ENCODE measurements around the gene NPC1L1.
"Not testable (repeated sequence)": the region's sequence is repeated elsewhere in the genome, so short reads cannot be mapped to it uniquely, and the experiment has no call there.

NPC1L1 gene

DNA sequence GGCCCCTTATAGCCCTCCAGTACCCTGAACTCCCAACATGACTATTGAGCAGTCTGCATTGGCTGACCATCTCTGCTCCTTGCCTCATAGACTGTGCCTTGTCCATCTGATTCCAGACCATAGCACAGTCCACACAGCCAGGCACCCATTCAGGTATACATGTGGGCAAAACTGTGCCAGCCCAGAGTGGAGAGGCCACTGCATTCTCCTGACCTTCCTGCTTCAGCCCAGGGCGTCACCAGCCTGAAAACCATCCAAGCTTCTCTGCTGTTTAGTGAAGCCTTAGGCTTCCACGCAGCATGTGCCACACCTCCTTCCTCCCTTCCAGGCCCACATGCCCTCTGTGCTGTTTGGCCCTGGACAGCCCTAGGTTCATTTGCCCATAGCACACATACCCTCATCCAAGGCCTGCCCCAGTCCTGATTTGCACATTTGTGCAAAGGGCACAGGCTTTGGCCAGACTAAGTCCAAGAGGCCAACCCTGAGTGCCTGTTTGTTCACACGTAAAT, 22.1 kb upstream of the NPC1L1 start:
- DNase-seq: no peak
- WGBS: over 99% methylated on average over 3 of the region's 3 CpGs
- peak overlapping the region in 1 of 2 experiments; percentile 38 for H2BK12ac ChIP-seq (ENCODE audit: low read length in 2 of 2)
- H4K8ac ChIP-seq (ENCODE audit: low read length): peak overlapping the region; percentile 8
- no peak overlapping the region for H2AFZ ChIP-seq (ENCODE audit: low read depth, low read length)
- H4K91ac ChIP-seq (ENCODE audit: low read length): no peak overlapping the region
- H2BK120ac ChIP-seq (ENCODE audit: low read depth, low read length): no peak overlapping the region
- H3K36me3 ChIP-seq (ENCODE audit: control insufficient read depth in 1 of 2, insufficient read depth in 2 of 2, low read depth in 1 of 2, low read length in 2 of 2): peaks cover 50 to 51% of the 10 kb centered on the region in 2 experiments
- H3K79me1 ChIP-seq (replicated peaks; ENCODE audit: low read length, poor library complexity, severe bottlenecking): peaks cover 21% of the 10 kb centered on the region
- peak overlapping the region; percentile 10 for H3K9ac ChIP-seq (ENCODE audit: low read length)
- H3K4me1 ChIP-seq (ENCODE audit: control insufficient read depth, insufficient read depth, low read depth, low read length): peaks cover 15% of the 10 kb centered on the region
- H3K18ac ChIP-seq (ENCODE audit: low read depth in 1 of 2, low read length in 2 of 2): no peak overlapping the region
- H3K27me3 ChIP-seq (ENCODE audit: control insufficient read depth in 1 of 2, insufficient read depth in 1 of 2, low read length in 2 of 2): no peaks in the 10 kb centered on the region
- peak overlapping the region in 1 of 2 experiments; percentile 41 for H3K14ac ChIP-seq (ENCODE audit: low read length in 2 of 2)
- no peak overlapping the region for H3K4me2 ChIP-seq (ENCODE audit: low read length, poor library complexity, severe bottlenecking)
- H3K27ac ChIP-seq (ENCODE audit: low read length, poor library complexity, severe bottlenecking): no peak overlapping the region
- no peak overlapping the region for H3K4me3 ChIP-seq (ENCODE audit: insufficient read depth in 1 of 2, low read depth in 1 of 2, low read length in 2 of 2)
- H3K4ac ChIP-seq (ENCODE audit: low read depth in 1 of 2, low read length in 2 of 2): no peak overlapping the region
- H2BK15ac ChIP-seq (ENCODE audit: low read depth, poor library complexity, severe bottlenecking): no peak overlapping the region
- no peaks in the 10 kb centered on the region for H3K9me3 ChIP-seq (ENCODE audit: control insufficient read depth, low read length)
- H2AK5ac ChIP-seq (ENCODE audit: low read length, severe bottlenecking): no peak overlapping the region
- no peak overlapping the region for H2BK5ac ChIP-seq (ENCODE audit: low read depth, low read length, poor library complexity, severe bottlenecking)
- no peak overlapping the region for H3K23ac ChIP-seq (ENCODE audit: low read length in 2 of 2)

DNA sequence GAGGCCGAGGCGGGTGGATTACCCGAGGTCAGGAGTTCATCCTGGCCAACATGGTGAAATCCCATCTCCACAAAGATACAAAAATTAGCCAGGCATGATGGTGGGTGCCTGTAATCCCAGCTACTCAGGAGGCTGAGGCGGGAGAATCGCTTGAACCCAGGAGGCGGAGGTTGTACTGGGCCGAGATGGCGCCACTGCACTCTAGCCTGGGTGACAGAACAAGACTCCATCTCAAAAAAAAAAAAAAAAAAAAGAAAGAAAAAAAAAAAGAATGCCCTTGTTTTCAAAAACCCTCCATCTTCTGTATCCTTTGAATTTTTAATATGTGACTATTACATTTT, 21.5 kb upstream of the NPC1L1 start:
- H3K4me1 ChIP-seq (ENCODE audit: control insufficient read depth, insufficient read depth, low read depth, low read length): peaks cover 15% of the 10 kb centered on the region
- H2BK5ac ChIP-seq (ENCODE audit: low read depth, low read length, poor library complexity, severe bottlenecking); H4K91ac ChIP-seq (ENCODE audit: low read length); H3K23ac ChIP-seq (ENCODE audit: low read length in 2 of 2); H3K9me3 ChIP-seq (ENCODE audit: control insufficient read depth, low read length); H2BK15ac ChIP-seq (ENCODE audit: low read depth, poor library complexity, severe bottlenecking); H3K4me3 ChIP-seq (ENCODE audit: insufficient read depth in 1 of 2, low read depth in 1 of 2, low read length in 2 of 2); H4K8ac ChIP-seq (ENCODE audit: low read length); H2BK12ac ChIP-seq (ENCODE audit: low read length in 2 of 2); H2BK120ac ChIP-seq (ENCODE audit: low read depth, low read length); H3K4me2 ChIP-seq (ENCODE audit: low read length, poor library complexity, severe bottlenecking); H2AK5ac ChIP-seq (ENCODE audit: low read length, severe bottlenecking); H3K4ac ChIP-seq (ENCODE audit: low read depth in 1 of 2, low read length in 2 of 2); H3K18ac ChIP-seq (ENCODE audit: low read depth in 1 of 2, low read length in 2 of 2); H3K9ac ChIP-seq (ENCODE audit: low read length); DNase-seq; H3K14ac ChIP-seq (ENCODE audit: low read length in 2 of 2); H3K27me3 ChIP-seq (ENCODE audit: control insufficient read depth in 1 of 2, insufficient read depth in 1 of 2, low read length in 2 of 2); H3K27ac ChIP-seq (ENCODE audit: low read length, poor library complexity, severe bottlenecking); H2AFZ ChIP-seq (ENCODE audit: low read depth, low read length): not testable (repeated sequence)
- H3K36me3 ChIP-seq (ENCODE audit: control insufficient read depth in 1 of 2, insufficient read depth in 2 of 2, low read depth in 1 of 2, low read length in 2 of 2): peaks cover 43 to 44% of the 10 kb centered on the region in 2 experiments
- peaks cover 17% of the 10 kb centered on the region for H3K79me1 ChIP-seq (replicated peaks; ENCODE audit: low read length, poor library complexity, severe bottlenecking)
- WGBS: 94% methylated on average over 3 of the region's 8 CpGs

- Histone ChIP-seq H3K9me3 (ENCODE audit: control insufficient read depth, low read length) (no peaks in the 10 kb centered on the region), H4K91ac (ENCODE audit: low read length) (no peak overlapping the region), H2BK120ac (ENCODE audit: low read depth, low read length) (no peak overlapping the region), H3K27ac (ENCODE audit: low read length, poor library complexity, severe bottlenecking) (no peak overlapping the region), H3K18ac (ENCODE audit: low read depth in 1 of 2, low read length in 2 of 2) (no peak overlapping the region), H3K4me2 (ENCODE audit: low read length, poor library complexity, severe bottlenecking) (no peak overlapping the region), H3K36me3 (ENCODE audit: control insufficient read depth in 1 of 2, insufficient read depth in 2 of 2, low read depth in 1 of 2, low read length in 2 of 2) (peaks cover 38 to 39% of the 10 kb centered on the region in 2 experiments), H2AK5ac (ENCODE audit: low read length, severe bottlenecking) (no peak overlapping the region), H3K4ac (ENCODE audit: low read depth in 1 of 2, low read length in 2 of 2) (no peak overlapping the region), H2BK15ac (ENCODE audit: low read depth, poor library complexity, severe bottlenecking) (peak overlapping the region; percentile 1), H3K79me1 (replicated peaks; ENCODE audit: low read length, poor library complexity, severe bottlenecking) (peaks cover 17% of the 10 kb centered on the region), H3K27me3 (ENCODE audit: control insufficient read depth in 1 of 2, insufficient read depth in 1 of 2, low read length in 2 of 2) (no peaks in the 10 kb centered on the region), H2BK12ac (ENCODE audit: low read length in 2 of 2) (no peak overlapping the region), H3K4me1 (ENCODE audit: control insufficient read depth, insufficient read depth, low read depth, low read length) (peaks cover 15% of the 10 kb centered on the region), H4K8ac (ENCODE audit: low read length) (no peak overlapping the region), H3K14ac (ENCODE audit: low read length in 2 of 2) (no peak overlapping the region), H3K9ac (ENCODE audit: low read length) (no peak overlapping the region), H3K4me3 (ENCODE audit: insufficient read depth in 1 of 2, low read depth in 1 of 2, low read length in 2 of 2) (no peak overlapping the region), H2AFZ (ENCODE audit: low read depth, low read length) (no peak overlapping the region), H3K23ac (ENCODE audit: low read length in 2 of 2) (no peak overlapping the region), H2BK5ac (ENCODE audit: low read depth, low read length, poor library complexity, severe bottlenecking) (no peak overlapping the region)
- peak; percentile 53 for DNase-seq
- 81% methylated on average over 6 of the region's 7 CpGs for WGBS
Observed at GRCh38 chr7:44561962-44562621, 21.0 kb upstream of the NPC1L1 start.

- Histone ChIP-seq H3K79me1 (replicated peaks; ENCODE audit: low read length, poor library complexity, severe bottlenecking) (peaks cover 17% of the 10 kb centered on the region), H2BK5ac (ENCODE audit: low read depth, low read length, poor library complexity, severe bottlenecking) (no peak overlapping the region), H3K27me3 (ENCODE audit: control insufficient read depth in 1 of 2, insufficient read depth in 1 of 2, low read length in 2 of 2) (no peaks in the 10 kb centered on the region), H3K27ac (ENCODE audit: low read length, poor library complexity, severe bottlenecking) (no peak overlapping the region), H3K23ac (ENCODE audit: low read length in 2 of 2) (no peak overlapping the region), H3K4ac (ENCODE audit: low read depth in 1 of 2, low read length in 2 of 2) (no peak overlapping the region), H3K4me2 (ENCODE audit: low read length, poor library complexity, severe bottlenecking) (no peak overlapping the region), H3K36me3 (ENCODE audit: control insufficient read depth in 1 of 2, insufficient read depth in 2 of 2, low read depth in 1 of 2, low read length in 2 of 2) (peaks cover 32 to 34% of the 10 kb centered on the region in 2 experiments), H2AFZ (ENCODE audit: low read depth, low read length) (no peak overlapping the region), H2BK15ac (ENCODE audit: low read depth, poor library complexity, severe bottlenecking) (no peak overlapping the region), H4K91ac (ENCODE audit: low read length) (no peak overlapping the region), H3K18ac (ENCODE audit: low read depth in 1 of 2, low read length in 2 of 2) (no peak overlapping the region), H3K14ac (ENCODE audit: low read length in 2 of 2) (no peak overlapping the region), H4K8ac (ENCODE audit: low read length) (no peak overlapping the region), H2AK5ac (ENCODE audit: low read length, severe bottlenecking) (no peak overlapping the region), H3K4me3 (ENCODE audit: insufficient read depth in 1 of 2, low read depth in 1 of 2, low read length in 2 of 2) (no peak overlapping the region), H3K9me3 (ENCODE audit: control insufficient read depth, low read length) (no peaks in the 10 kb centered on the region), H3K9ac (ENCODE audit: low read length) (no peak overlapping the region), H2BK12ac (ENCODE audit: low read length in 2 of 2) (no peak overlapping the region), H2BK120ac (ENCODE audit: low read depth, low read length) (no peak overlapping the region), H3K4me1 (ENCODE audit: control insufficient read depth, insufficient read depth, low read depth, low read length) (peaks cover 15% of the 10 kb centered on the region)
- 94% methylated on average over 6 of the region's 6 CpGs for WGBS
- DNase-seq: no peak
Observed at GRCh38 chr7:44561481-44561880, 20.4 kb upstream of the NPC1L1 start.
